ENCODE measurements around the gene SDHC. TPM values are rescaled to one million over a fixed set of nuclear protein-coding genes. Genes with fewer than 3 reads are reported as not detected.
"Not testable (repeated sequence)": the region's sequence is repeated elsewhere in the genome, so short reads cannot be mapped to it uniquely, and the experiment has no call there.

The SDHC gene
- total and polyA plus RNA-seq, 3 experiments from 2014 or later, result 199 to 232 (median 226) TPM

GRCh38 chr1:161409848-161410635 is 95.9 kb downstream of the SDHC start:
- POLR2A ChIA-PET; H3K9me3 ChIP-seq (ENCODE audit: low read length); H3K4me1 ChIP-seq (ENCODE audit: insufficient read depth, low read length); H3K36me3 Mint-ChIP-seq; H3K27me3 ChIP-seq (ENCODE audit: insufficient read depth, low read length, poor library complexity, severe bottlenecking); H3K27me3 Mint-ChIP-seq; H3K36me3 ChIP-seq (ENCODE audit: insufficient read depth, low read length); CTCF ChIA-PET; H3K9me3 Mint-ChIP-seq: not testable (repeated sequence)
- peak overlapping the region; percentile 30 to 94 (median 80) for H3K27ac Mint-ChIP-seq
- Histone ChIP-seq H3K27ac (ENCODE audit: low read depth, low read length) (peak overlapping the region; percentile 39), H3K4me3 (ENCODE audit: low read length) (peak overlapping the region; percentile 5)
- H3K4me1 Mint-ChIP-seq, result peaks cover 18 to 30% (median 26%) of the 10 kb centered on the region in 3 donors
- peak overlapping the region; percentile 8 to 85 (median 68) for H3K4me3 Mint-ChIP-seq
- DNase-seq, result peak in 1 of 5 donors; percentile 38

- H3K4me1 ChIP-seq (ENCODE audit: insufficient read depth, low read length); H3K9me3 Mint-ChIP-seq; H3K4me3 ChIP-seq (ENCODE audit: low read length); POLR2A ChIA-PET; H3K27me3 ChIP-seq (ENCODE audit: insufficient read depth, low read length, poor library complexity, severe bottlenecking); H3K36me3 Mint-ChIP-seq; H3K27me3 Mint-ChIP-seq; DNase-seq; H3K9me3 ChIP-seq (ENCODE audit: low read length); H3K36me3 ChIP-seq (ENCODE audit: insufficient read depth, low read length); CTCF ChIA-PET: not testable (repeated sequence)
- peak overlapping the region in 4 of 7 donors; percentile 15 to 85 (median 52) for H3K4me3 Mint-ChIP-seq
- H3K27ac Mint-ChIP-seq, result peak overlapping the region; percentile 30 to 90 (median 78)
- H3K27ac ChIP-seq (ENCODE audit: low read depth, low read length), result peak overlapping the region; percentile 39
- peaks cover 18 to 27% (median 26%) of the 10 kb centered on the region in 3 donors for H3K4me1 Mint-ChIP-seq
These were observed 96.4 kb downstream of the SDHC start for GRCh38 chr1:161410636-161410970.

Other genes starting within 250 kb of the SDHC start
- 100 to 1,000 TPM; 147 to 149 TPM for gene ARHGAP30, start 244.5 kb upstream of the SDHC start, total RNA-seq
- 213 TPM for gene ARHGAP30, start 244.5 kb upstream of the SDHC start, polyA plus RNA-seq
- gene NECTIN4, start 224.8 kb upstream of the SDHC start, total RNA-seq, result under 1 TPM; 0.09 TPM
- gene NECTIN4, start 224.8 kb upstream of the SDHC start, polyA plus RNA-seq, result not detected
- under 1 TPM; 0.42 to 0.49 TPM for gene KLHDC9, start 216.0 kb upstream of the SDHC start, total RNA-seq
- not detected for gene KLHDC9, start 216.0 kb upstream of the SDHC start, polyA plus RNA-seq
- 100 to 1,000 TPM; 133 to 142 TPM for gene PFDN2, start 196.3 kb upstream of the SDHC start, total RNA-seq
- 96.4 TPM for gene PFDN2, start 196.3 kb upstream of the SDHC start, polyA plus RNA-seq
- gene NIT1, start 196.3 kb upstream of the SDHC start, total RNA-seq, result 10 to 100 TPM; 33.9 to 36.3 TPM
- gene NIT1, start 196.3 kb upstream of the SDHC start, polyA plus RNA-seq, result 16.7 TPM
- gene DEDD, start 181.7 kb upstream of the SDHC start, total RNA-seq, result 10 to 100 TPM; 41.0 to 41.9 TPM
- 30.0 TPM for gene DEDD, start 181.7 kb upstream of the SDHC start, polyA plus RNA-seq
- gene UFC1, start 160.4 kb upstream of the SDHC start, total RNA-seq, result 100 to 1,000 TPM; 109 to 118 TPM
- gene UFC1, start 160.4 kb upstream of the SDHC start, polyA plus RNA-seq, result 174 TPM
- gene USP21, start 154.9 kb upstream of the SDHC start, total RNA-seq, result 10 to 100 TPM; 26.1 to 27.4 TPM
- gene USP21, start 154.9 kb upstream of the SDHC start, polyA plus RNA-seq, result 28.3 TPM
- 10 to 100 TPM; 24.4 to 31.3 TPM for gene PPOX, start 148.0 kb upstream of the SDHC start, total RNA-seq
- gene PPOX, start 148.0 kb upstream of the SDHC start, polyA plus RNA-seq, result 17.6 TPM
- 10 to 100 TPM; 59.4 to 60.9 TPM for gene B4GALT3, start 136.9 kb upstream of the SDHC start, total RNA-seq
- 58.9 TPM for gene B4GALT3, start 136.9 kb upstream of the SDHC start, polyA plus RNA-seq
- under 1 TPM; 0.37 to 0.58 TPM for gene ADAMTS4, start 115.3 kb upstream of the SDHC start, total RNA-seq
- 0.17 TPM for gene ADAMTS4, start 115.3 kb upstream of the SDHC start, polyA plus RNA-seq
- gene NDUFS2, start 112.0 kb upstream of the SDHC start, total RNA-seq, result 10 to 100 TPM; 93.5 to 97.1 TPM
- gene NDUFS2, start 112.0 kb upstream of the SDHC start, polyA plus RNA-seq, result 82.1 TPM
- gene FCER1G, start 99.1 kb upstream of the SDHC start, total RNA-seq, result 1 to 10 TPM; 4.1 to 5.1 TPM
- 19.0 TPM for gene FCER1G, start 99.1 kb upstream of the SDHC start, polyA plus RNA-seq
- gene APOA2, start 90.8 kb upstream of the SDHC start, total RNA-seq, result not detected
- gene APOA2, start 90.8 kb upstream of the SDHC start, polyA plus RNA-seq, result not detected
- 10 to 100 TPM; 24.7 to 26.1 TPM for gene TOMM40L, start 88.3 kb upstream of the SDHC start, total RNA-seq
- gene TOMM40L, start 88.3 kb upstream of the SDHC start, polyA plus RNA-seq, result 6.9 TPM
- gene NR1I3, start 76.2 kb upstream of the SDHC start, total RNA-seq, result not detected
- not detected for gene NR1I3, start 76.2 kb upstream of the SDHC start, polyA plus RNA-seq
- gene PCP4L1, start 55.6 kb upstream of the SDHC start, total RNA-seq, result not detected
- not detected for gene PCP4L1, start 55.6 kb upstream of the SDHC start, polyA plus RNA-seq
- 1 to 10 TPM; 1.8 to 1.9 TPM for gene MPZ, start 4.4 kb upstream of the SDHC start, total RNA-seq
- gene MPZ, start 4.4 kb upstream of the SDHC start, polyA plus RNA-seq, result not detected
- not detected for gene CFAP126, start 53.5 kb downstream of the SDHC start, total RNA-seq
- not detected for gene CFAP126, start 53.5 kb downstream of the SDHC start, polyA plus RNA-seq
- under 1 TPM; 0.46 to 0.82 TPM for gene FCGR2A, start 191.1 kb downstream of the SDHC start, total RNA-seq
- gene FCGR2A, start 191.1 kb downstream of the SDHC start, polyA plus RNA-seq, result not detected
- gene HSPA6, start 210.2 kb downstream of the SDHC start, total RNA-seq, result 1 to 10 TPM in 1 of 2 experiments, under 1 TPM in 1; 0.90 to 1.3 TPM
- gene HSPA6, start 210.2 kb downstream of the SDHC start, polyA plus RNA-seq, result 1.4 TPM
- 1 to 10 TPM in 1 of 2 experiments, under 1 TPM in 1; 0.58 to 1.1 TPM for gene FCGR3A, start 235.4 kb downstream of the SDHC start, total RNA-seq
- gene FCGR3A, start 235.4 kb downstream of the SDHC start, polyA plus RNA-seq, result 44.6 TPM

Measured in CD8-positive, alpha-beta memory T cell (primary cell).